RWPE2 (cell line): ENCODE results near the gene INSM2.

Experiments
- ATAC-seq: fragments of 200-7000 bp; cut with Tn5 transposase; 3 replicates; pipeline ENCODE4 v1.9.1; 2021; ENCODE audit warnings: low read depth
- DNase-seq: peaks from one replicate; pipeline ENCODE4 v3.0.0-alpha.2; 2020; ENCODE audit warnings: low spot score
- H3K27ac ChIP-seq: fragments of 450-650 bp; 2 replicates; pipeline ENCODE4 v1.5.1; 2017; ENCODE audit warnings: mild to moderate bottlenecking; ENCODE audit not compliant: poor library complexity, severe bottlenecking
- H3K27me3 ChIP-seq: fragments of 250-450 bp; sonication (Bioruptor Pico); 2 replicates; pipeline ENCODE4 v1.5.1; 2021; ENCODE audit warnings: mild to moderate bottlenecking, moderate library complexity; ENCODE audit not compliant: insufficient read depth, poor library complexity, severe bottlenecking
- H3K36me3 ChIP-seq: fragments of 250-450 bp; sonication (Bioruptor Pico); 2 replicates; pipeline ENCODE4 v1.5.1; 2020; ENCODE audit warnings: low read depth, mild to moderate bottlenecking, moderate library complexity
- H3K4me1 ChIP-seq: fragments of 250-450 bp; sonication (Bioruptor Pico); 2 replicates; pipeline ENCODE4 v1.5.1; 2021; ENCODE audit warnings: mild to moderate bottlenecking, moderate library complexity; ENCODE audit not compliant: insufficient read depth, poor library complexity, severe bottlenecking
- H3K4me3 ChIP-seq: fragments of 250-450 bp; sonication (Bioruptor Pico); 2 replicates; pipeline ENCODE4 v1.5.1; 2021; ENCODE audit warnings: mild to moderate bottlenecking, moderate library complexity; ENCODE audit not compliant: severe bottlenecking
- H3K9me3 ChIP-seq: fragments of 250-450 bp; sonication (Bioruptor Pico); 2 replicates; pipeline ENCODE4 v1.5.1; 2021; ENCODE audit warnings: mild to moderate bottlenecking, moderate library complexity; ENCODE audit not compliant: severe bottlenecking
- TF ChIP-seq, protein P1 (sequence below): fragments of 450-650 bp; IDR thresholded peaks from one replicate; pipeline ENCODE4 v1.5.1; 2017; ENCODE audit warnings: mild to moderate bottlenecking, moderate library complexity; ENCODE audit not compliant: poor library complexity, severe bottlenecking

INSM2 gene

DNA sequence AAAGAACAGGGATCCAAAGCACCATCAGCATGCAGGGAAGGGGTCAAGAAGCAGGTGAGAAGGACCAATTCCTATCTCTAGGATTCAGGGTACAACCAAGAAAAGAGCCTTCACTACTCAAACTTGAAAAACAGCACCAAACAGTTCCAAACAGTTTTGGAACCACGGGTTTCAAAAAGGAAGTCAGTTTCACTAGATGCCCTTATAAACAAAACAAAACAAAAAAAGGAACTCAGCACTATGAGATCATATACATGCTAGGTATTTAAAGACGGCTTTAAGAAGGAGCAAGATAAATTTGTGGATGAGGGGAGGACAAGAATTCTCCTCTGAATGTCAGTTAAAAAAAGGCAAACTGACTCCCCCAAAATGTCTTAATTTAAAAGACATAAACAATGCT is 6.0 kb downstream of the INSM2 start:
- Histone ChIP-seq H3K9me3 (no peaks in the 10 kb centered on the region), H3K36me3 (no peaks in the 10 kb centered on the region), H3K27me3 (peaks cover 18% of the 10 kb centered on the region), H3K27ac (no peak overlapping the region), H3K4me3 (no peak overlapping the region), H3K4me1 (no peaks in the 10 kb centered on the region)
- no peak for DNase-seq
- ATAC-seq = no peak
- TF ChIP-seq, protein P1, sequence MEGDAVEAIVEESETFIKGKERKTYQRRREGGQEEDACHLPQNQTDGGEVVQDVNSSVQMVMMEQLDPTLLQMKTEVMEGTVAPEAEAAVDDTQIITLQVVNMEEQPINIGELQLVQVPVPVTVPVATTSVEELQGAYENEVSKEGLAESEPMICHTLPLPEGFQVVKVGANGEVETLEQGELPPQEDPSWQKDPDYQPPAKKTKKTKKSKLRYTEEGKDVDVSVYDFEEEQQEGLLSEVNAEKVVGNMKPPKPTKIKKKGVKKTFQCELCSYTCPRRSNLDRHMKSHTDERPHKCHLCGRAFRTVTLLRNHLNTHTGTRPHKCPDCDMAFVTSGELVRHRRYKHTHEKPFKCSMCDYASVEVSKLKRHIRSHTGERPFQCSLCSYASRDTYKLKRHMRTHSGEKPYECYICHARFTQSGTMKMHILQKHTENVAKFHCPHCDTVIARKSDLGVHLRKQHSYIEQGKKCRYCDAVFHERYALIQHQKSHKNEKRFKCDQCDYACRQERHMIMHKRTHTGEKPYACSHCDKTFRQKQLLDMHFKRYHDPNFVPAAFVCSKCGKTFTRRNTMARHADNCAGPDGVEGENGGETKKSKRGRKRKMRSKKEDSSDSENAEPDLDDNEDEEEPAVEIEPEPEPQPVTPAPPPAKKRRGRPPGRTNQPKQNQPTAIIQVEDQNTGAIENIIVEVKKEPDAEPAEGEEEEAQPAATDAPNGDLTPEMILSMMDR = no peak

DNA sequence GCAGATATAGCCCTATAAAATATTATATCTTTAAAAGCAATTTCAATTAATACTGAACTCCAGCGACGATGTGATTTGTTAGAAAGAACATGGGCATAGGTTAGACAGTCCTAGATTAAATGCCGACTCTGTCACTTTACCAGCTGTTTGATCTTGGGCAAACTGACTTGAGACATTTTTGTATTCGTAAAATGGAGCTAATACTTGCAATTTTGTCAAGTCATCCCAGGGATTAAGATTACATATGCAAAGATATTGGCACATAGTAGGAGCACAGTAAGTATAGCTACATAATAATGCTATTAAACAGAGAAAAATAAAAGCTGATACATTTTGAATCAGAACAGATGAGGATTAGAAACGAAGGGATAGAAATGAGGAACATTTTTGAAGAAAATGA is 9.0 kb downstream of the INSM2 start:
- Histone ChIP-seq H3K4me1 (no peaks in the 10 kb centered on the region), H3K9me3 (no peaks in the 10 kb centered on the region), H3K36me3 (peaks cover under 1% of the 10 kb centered on the region; the same call in 1 of the 2 replicates), H3K27me3 (no peaks in the 10 kb centered on the region), H3K27ac (no peak overlapping the region), H3K4me3 (no peak overlapping the region)
- TF ChIP-seq, protein P1 = no peak
- ATAC-seq (no peak), DNase-seq (no peak)

DNA sequence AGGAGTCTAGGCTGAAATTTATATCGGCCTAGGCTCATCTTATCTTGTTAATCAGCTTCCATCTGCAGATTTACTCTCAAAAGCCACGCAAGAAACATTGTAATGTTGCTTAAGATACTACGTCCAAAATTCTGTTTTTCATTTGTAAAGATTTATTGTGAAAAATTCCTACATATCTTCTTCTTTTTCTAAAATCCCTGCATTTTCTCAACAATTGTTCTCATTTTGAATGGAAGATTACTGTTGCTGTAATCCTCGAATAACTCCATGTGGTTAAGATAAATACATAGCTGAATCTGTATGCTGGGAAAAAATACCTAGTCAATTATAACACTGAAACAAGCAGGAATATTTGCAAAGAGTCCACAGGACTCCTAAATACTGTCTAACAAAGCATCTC is 15.6 kb downstream of the INSM2 start:
- no peak overlapping the region for H3K4me3 ChIP-seq
- no peaks in the 10 kb centered on the region for H3K27me3 ChIP-seq
- peaks cover 4% of the 10 kb centered on the region for H3K4me1 ChIP-seq
- ATAC-seq (no peak), DNase-seq (no peak)
- no peak overlapping the region for H3K27ac ChIP-seq
- H3K36me3 ChIP-seq = peaks cover 3% of the 10 kb centered on the region; the same call in 1 of the 2 replicates
- no peaks in the 10 kb centered on the region for H3K9me3 ChIP-seq
- TF ChIP-seq, protein P1 = no peak

DNA sequence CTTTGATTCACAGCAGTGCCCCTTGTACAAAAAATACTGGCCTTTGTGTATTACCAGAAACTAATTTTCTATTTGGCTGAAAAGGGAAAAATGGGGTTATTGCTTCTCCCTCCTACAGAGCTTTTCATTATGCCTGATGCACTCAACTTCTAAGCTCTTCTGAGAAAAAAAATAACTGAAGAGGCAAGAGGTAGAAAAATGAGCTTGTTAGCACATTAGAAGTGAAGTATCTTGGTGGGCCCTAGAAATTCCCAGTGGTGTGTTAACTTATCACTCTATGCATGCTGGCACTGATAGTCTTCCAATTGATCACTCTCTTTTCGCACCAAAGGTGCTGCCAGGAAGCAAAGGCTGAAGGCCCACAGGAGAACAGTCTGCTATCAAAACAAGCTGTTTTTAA is 17.1 kb downstream of the INSM2 start:
- no peak overlapping the region for H3K27ac ChIP-seq
- peaks cover 4% of the 10 kb centered on the region for H3K4me1 ChIP-seq
- H3K9me3 ChIP-seq = no peaks in the 10 kb centered on the region
- TF ChIP-seq, protein P1 = no peak
- ATAC-seq (no peak), DNase-seq (no peak)
- H3K4me3 ChIP-seq = no peak overlapping the region
- H3K36me3 ChIP-seq = peaks cover 3% of the 10 kb centered on the region; the same call in 1 of the 2 replicates
- no peaks in the 10 kb centered on the region for H3K27me3 ChIP-seq

DNA sequence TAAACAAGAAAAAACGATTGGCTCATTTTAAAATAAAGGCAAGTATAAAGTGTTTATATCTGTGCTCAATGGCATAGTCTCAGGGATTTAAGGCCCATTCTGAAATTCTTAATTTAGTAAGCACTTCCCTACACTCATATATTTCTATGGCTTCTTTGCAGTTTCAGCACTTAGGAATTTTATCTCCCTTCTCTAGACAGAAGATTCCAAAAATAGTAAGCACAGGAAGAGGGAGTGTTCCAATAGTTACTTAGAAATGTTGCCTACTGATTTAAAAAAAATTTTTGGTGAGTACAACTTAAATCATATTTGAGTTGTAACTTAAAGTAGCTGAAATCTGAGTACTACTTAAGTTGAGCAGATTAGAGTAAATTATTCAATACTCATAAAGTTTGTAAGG is 19.8 kb downstream of the INSM2 start:
- Histone ChIP-seq H3K27me3 (no peaks in the 10 kb centered on the region), H3K36me3 (no peaks in the 10 kb centered on the region), H3K4me3 (no peak overlapping the region), H3K9me3 (no peaks in the 10 kb centered on the region), H3K4me1 (peaks cover 4% of the 10 kb centered on the region), H3K27ac (no peak overlapping the region)
- ATAC-seq (peak; percentile 79), DNase-seq (no peak)
- TF ChIP-seq, protein P1 = no peak
